Stimulated activated CD8-positive, alpha-beta memory T cell treated with anti-CD3 and anti-CD28 coated beads, Interleukin-7, amount 100 ng/mL, for 1 hour (primary cell): ENCODE results near the gene DHRS9.
"Not testable (repeated sequence)": the region's sequence is repeated elsewhere in the genome, so short reads cannot be mapped to it uniquely, and the experiment has no call there.

Experiments
- DNase-seq, 2 donors: peaks; one replicate each; pipeline ENCODE4 v3.0.0-alpha.2; 2020; ENCODE audit warnings: low read depth in 2 of 2

DHRS9 gene

DNA sequence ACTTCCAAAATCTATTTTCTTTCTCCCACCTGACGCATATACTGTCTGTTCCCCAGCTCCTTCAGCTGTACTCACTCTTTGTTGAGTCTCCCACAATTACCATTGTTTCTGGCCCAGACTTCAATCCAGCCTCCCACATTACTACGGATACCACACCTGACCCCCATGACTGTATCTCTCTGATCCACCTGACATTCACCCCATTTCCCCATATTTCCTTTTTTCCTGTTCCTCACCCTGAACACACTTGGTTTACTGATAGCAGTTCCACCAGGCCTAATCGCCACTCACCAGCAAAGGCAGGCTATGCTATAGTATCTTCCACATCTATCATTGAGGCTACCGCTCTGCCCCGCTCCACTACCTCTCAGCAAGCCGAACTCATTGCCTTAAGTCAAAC, 64.9 kb downstream of the DHRS9 start:
- not testable (repeated sequence) for DNase-seq

DNA sequence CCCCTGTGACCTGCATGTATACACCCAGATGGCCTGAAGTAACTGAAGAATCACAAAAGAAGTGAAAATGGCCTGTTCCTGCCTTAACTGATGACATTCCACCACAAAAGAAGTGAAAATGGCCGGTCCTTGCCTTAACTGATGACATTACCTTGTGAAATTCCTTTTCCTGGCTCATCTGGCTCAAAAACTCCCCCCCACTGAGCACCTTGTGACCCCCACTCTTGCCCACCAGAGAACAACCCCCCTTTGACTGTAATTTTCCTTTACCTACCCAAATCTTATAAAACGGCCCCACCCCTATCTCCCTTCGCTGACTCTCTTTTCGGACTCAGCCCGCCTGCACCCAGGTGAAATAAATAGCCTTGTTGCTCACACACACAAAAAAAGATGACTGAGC, 67.1 kb downstream of the DHRS9 start:
- DNase-seq = not testable (repeated sequence)

DNA sequence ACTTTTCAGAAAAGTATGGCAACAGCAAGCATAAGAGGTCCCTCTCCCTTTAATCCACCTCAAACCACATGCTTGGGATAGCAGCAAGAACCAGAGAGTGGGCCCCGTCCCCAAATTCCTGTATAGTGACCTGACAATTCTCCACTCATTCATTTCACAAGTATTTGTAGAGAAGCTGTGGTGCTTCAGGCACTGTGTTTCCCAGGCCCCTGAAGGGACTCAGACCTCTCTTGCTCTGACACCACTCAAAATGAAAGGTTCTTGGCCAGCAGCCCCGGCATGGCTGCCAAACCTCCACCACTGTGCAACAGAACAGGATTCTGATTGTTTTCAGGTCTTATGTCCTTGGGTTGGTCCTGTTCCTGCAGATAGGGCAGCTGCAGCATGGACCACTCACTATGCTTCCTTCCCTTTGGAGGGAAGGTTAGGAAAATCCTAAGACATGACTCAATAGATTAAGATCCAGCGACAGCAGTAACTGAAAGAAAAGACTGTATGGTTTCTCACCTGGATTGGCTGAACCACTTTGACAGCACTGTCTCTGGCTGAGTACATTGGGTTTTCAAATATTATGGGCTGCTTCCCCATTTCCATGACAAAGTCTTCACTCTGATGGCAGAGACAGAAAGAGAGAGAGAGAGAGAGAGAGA, 67.6 kb downstream of the DHRS9 start:
- no peak for DNase-seq

DNA sequence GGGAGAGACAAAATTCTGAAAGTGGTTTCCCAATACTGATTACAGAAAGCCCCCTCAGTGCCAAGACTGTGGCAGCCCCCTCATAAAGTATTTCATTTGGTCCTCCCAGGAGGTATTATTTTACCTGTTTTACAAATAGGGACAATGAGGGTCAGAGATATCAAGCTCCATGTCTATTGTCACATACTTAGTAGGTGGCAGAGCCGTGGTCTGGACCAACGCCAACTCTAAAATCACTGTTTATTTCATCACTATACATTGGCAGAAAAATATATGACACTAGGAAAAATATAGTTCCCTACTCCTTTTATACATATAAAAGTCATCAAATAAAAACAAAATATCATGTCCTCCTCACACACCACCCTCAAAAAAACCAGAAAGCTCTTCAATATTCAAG, 68.6 kb downstream of the DHRS9 start:
- no peak for DNase-seq

DNA sequence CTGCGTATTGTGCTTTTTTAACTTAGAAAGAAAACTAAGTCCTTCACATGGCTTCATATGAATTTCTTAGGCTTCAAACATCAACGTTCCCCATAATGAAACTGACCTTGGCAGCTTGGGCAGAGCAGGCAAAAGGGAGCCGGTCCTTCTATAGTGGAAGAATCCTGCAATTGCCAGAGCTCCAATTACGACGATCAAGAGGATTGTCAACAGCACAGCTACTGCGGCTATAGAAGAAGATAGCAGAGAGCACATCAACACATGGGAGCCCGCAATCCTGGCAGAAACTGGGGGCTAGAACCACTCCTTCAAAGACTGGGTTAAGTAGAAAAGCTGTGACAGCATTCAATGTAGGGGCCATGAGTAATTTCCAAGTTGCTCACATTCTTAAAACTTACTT, 69.8 kb downstream of the DHRS9 start:
- no peak for DNase-seq

GRCh38 chr2:169139993-169140767, 70.8 kb downstream of the DHRS9 start:
- DNase-seq = no peak

DNA sequence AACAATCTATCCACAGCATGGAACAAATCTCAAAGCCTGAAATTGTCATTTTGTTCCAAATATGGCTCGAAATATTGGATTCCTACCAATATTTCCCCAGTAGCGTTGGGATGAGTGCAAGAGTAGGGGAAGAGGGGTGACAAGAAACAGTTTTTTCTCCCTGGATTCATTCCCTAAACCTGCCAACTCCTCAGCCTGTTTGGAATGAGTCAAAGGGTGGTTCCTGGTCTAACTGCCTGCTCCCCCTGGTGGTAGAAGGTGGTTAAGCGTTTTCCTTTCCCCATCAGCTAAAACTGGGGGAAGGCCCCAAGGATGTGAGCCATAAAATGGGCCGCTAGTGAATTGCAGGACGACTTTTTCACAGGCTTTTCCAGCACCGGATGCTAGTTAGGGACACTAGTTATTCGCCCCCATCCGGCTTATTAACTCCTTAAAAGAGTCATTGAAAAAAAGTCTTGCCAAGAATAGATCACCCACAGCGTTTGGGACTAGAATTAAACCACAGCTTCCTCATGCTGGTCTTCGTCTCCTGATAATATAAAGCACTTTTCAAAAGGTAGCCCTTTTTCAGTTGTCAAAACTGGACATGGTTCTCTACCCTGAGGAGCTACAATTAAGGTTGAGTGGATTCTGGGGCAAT, 72.5 kb downstream of the DHRS9 start:
- peak; percentile 12 to 14 for DNase-seq

DNA sequence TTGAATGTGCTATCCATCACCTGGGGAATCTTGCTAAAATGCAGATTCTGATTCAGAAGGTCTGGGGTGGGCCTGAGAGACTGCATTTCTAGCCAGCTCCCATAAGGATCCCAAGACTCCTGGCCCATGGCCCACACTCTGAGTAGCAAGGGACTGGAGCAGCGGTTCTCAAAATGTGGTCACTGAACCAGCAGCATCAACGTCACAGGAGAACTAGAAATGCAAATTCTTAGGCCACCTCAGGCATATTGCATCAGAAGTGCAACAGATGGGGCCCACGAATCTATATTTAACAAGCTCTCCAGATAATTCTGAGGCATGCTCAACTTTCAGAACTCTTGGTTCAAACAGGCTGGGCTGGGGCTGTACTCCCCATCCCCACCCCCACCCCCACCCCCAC, 74.6 kb downstream of the DHRS9 start:
- no peak for DNase-seq
